Midbrain (tissue), 1 donor: ENCODE results near the gene NR6A1.

Experiments used
- DNase-seq: peaks from one replicate; lab custom pipeline; 2025; lab: John Stamatoyannopoulos, UW

Gene NR6A1

GRCh38 chr9:124489222-124489621, 281.9 kb downstream of the NR6A1 start:
- no peak for DNase-seq

- no peak for DNase-seq
Observed at GRCh38 chr9:124488641-124489210, 282.4 kb downstream of the NR6A1 start.

DNA sequence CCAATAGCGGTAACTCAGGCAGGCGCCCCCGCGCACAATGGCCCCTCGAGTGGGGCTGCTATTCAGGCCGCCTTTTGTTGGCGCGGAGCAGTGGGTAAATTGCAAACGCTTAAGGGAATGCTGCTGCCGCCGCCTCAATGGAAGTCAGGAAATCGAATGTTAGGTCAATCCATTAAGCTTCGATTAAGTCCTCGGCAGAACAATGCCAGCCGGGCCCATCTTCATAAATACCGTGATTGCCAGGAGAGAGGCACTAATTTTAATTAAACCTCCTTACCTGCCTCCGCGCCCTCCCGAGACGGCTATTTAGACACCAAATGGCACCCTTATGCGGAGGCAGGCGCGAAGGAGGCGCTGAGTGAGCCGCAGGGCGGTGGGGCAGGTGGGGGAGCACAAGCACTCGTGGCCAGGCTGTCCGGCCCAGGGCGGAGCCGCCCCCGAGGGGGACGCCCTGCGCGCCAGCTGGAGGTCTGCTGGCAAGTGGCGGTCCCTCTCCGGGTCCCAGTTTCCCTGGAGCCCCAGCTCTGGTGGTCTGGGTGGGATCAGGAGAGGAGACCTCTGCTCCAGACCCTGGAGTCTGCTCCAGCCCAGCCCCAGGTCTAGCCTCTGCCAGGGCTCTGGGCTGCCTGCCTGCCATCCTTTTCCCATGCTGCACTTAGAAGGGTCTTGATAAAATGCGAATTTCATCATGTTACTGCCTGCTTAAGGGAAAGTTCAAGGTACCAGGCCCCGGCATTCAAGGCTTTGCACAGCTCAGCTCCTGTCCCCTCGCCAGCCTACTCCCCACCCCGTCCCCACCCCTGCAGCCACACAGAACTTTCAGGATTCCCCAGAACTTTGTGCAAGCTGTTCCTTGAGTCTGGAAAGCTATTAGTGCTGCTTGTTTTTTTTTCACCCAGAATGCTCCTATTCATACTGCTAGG, 283.6 kb downstream of the NR6A1 start:
- no peak for DNase-seq

- DNase-seq, result no peak
Observed at GRCh38 chr9:124486778-124487259, 284.3 kb downstream of the NR6A1 start.

GRCh38 chr9:124485936-124486335, 285.2 kb downstream of the NR6A1 start:
- no peak for DNase-seq

DNA sequence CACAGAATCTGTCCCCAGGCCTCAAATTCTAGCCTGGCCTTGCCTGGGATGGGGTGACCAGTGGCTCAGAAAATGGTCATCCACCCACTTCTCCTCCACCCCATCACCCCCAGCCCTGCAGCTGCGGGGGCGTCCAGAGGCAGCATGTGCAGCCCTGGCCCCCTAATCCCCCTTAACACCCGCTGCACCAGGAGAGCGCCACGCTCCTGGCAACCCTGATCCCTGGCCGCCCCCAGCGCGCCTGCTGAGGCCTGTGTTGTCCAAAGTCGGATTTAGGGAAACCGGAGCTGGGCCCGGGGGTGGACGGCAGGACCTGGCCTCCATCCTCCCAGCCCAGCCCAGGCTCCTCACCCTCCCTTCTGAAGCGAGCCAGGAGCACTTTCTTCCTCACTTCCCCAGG, 285.9 kb downstream of the NR6A1 start:
- no peak for DNase-seq

DNA sequence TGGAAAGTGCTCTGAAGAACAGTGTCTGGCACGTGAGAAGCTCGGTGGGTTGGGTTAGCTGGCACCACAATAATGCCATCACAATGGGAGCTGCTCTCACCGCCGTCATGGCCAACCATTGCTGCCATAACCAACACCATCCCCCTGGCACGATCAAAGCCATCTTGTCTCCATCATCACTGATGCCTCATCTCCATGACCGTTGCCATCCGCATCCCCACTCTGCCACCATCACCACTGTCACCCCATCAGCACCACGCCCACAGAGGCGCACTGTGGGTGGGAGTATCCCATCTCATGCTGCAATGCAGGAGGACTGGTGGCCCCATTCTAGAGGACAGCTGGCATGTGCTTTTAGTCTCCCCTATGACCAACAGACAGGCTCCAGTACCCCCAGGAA, 287.6 kb downstream of the NR6A1 start:
- DNase-seq, result no peak

GRCh38 chr9:124482431-124483031, 288.6 kb downstream of the NR6A1 start:
- no peak for DNase-seq

GRCh38 chr9:124481115-124481514, 290.0 kb downstream of the NR6A1 start:
- no peak for DNase-seq

- DNase-seq, result no peak
Observed at GRCh38 chr9:124480621-124480981, 290.5 kb downstream of the NR6A1 start.

- no peak for DNase-seq
Observed at GRCh38 chr9:124479947-124480620, 291.0 kb downstream of the NR6A1 start.

DNA sequence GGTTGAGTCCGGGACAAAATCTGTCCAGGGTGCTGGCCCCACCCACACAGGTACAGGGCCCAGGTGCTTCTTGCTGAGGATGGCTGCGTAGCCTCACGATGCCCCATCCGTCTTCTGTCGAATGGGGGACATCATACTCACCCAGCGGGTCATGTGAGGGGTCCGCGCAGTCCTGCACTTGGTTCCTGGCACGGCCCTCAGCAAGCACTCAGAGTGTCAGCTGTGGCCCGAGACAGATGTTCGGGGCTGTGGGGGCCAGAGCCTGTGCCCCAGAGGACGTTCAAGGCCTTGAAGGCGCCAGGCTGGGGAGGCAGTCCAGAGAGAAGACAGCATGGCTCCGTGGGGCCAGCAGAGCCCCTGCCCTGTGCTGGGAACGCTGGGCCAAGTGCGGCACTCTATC, 291.7 kb downstream of the NR6A1 start:
- DNase-seq, result no peak

DNA sequence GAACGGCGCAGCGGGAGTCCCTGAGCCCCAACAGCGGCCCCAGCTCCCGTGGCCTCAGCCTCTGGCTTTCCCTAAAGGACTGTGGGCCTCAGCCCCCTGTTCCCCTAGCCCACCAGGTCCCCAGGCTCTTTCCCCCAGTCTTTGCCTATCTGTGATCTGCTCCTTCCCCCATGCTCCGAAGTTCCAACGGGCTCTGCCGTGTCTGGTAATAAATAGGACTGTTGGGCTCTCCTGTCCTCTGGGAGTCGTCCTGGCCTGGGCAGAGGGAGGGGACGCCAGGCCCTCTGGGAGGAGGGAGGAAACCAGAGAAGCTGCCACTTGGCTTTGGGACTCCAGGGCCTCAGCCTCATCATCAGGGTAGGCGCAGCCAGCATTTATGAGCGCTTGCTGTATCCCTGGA, 292.8 kb downstream of the NR6A1 start:
- DNase-seq, result no peak

GRCh38 chr9:124477648-124478285, 293.3 kb downstream of the NR6A1 start:
- DNase-seq, result no peak

- no peak for DNase-seq
Observed at GRCh38 chr9:124477211-124477647, 293.9 kb downstream of the NR6A1 start.

DNA sequence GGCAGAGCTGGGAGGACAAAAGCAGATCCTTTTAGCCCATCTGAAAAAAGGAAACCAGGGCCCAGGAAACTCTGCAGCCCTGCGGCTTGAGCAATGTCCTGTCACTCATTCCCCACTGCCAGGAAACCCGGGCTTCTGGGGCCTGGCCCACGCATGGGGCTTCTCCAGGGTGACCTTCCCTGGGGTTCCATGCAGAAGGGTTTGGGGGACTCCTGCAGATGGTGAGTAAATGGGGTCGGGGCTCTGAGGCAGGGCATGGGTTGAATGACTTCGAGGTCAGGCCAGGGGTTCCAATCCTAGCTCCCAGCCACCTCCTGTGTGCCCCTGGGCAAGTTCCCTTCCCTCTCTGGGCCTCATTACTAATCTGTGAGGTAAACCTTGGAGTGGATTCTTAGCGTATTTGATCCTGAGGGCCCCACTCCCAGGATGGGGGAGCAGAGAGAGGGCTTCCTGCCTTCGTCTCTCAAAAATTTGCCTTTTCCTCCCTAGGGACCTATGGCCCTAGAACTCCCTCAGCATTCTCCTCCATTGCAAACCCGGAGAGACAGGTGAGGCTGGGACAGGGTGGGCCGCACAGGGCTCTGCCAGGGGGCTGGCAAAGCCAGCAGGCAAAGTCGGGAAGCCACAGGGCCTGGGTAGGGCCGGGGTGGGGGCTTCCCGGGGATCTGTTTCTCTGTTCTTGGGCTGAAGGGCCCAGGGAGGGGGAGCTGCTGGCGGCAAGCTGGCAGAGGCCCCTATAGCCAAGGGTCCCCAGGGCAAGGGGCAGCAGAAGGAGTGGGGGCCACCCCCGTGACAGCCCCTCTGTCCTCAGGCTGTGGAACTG, 295.0 kb downstream of the NR6A1 start:
- no peak for DNase-seq

DNA sequence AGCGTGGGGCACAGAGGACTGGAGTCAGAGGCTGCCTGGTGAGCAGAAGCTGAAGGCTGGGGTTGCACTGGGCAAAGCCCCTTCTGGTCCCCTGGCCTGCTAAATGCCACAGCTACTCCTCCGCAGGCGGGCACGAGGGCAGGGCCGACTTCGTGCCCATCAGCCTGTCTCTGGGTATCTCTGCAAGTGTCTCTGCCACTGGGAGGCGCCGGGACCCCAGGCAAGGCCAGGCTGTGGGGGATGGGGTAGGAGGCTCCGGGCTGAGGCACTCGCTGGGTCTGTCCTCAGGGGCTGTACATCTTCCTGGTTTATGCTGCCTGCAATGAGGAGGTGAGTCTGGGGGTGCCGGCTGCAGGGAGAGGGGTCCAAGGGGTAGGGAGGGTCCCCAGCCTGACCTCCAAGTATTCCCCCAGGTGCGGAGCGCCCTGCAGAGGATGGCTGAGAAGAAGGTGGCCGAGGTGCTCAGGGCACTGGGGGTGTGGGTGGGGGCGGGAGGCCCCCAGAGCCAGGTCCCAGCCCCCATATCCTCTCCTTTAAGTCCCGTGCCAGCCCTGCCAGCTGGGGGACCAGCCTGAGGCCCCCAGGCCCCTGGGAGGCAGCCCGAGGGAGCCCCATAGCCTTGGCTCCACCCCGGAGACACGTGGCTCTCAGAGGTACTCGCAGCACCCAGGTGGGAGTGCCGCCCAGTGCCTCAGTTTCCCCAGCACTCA, 295.8 kb downstream of the NR6A1 start:
- DNase-seq, result no peak

GRCh38 chr9:124474151-124474550, 297.0 kb downstream of the NR6A1 start:
- no peak for DNase-seq

DNA sequence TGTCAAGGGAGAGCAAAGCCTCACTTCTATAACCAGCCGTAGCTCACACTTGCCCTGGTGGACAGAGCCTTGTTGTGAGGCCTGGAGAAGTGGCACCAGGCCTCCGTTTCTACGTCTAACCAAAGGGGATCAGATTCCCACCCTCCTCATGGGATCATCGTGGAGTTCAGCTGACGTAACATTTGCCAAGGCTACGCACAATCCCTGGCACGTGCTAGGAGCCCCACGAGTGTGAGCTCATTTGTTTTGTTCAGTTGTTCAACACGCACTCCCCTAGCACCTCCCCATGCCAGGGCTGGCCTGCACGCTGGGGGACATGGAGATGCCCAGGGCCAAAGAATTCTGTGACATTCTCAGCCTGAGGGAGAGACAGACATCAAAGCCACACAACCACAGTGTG, 297.8 kb downstream of the NR6A1 start:
- no peak for DNase-seq

GRCh38 chr9:124472770-124473169, 298.3 kb downstream of the NR6A1 start:
- DNase-seq, result no peak
